Measurements from ENCODE around the gene DNAJA3.

The DNAJA3 gene

DNA sequence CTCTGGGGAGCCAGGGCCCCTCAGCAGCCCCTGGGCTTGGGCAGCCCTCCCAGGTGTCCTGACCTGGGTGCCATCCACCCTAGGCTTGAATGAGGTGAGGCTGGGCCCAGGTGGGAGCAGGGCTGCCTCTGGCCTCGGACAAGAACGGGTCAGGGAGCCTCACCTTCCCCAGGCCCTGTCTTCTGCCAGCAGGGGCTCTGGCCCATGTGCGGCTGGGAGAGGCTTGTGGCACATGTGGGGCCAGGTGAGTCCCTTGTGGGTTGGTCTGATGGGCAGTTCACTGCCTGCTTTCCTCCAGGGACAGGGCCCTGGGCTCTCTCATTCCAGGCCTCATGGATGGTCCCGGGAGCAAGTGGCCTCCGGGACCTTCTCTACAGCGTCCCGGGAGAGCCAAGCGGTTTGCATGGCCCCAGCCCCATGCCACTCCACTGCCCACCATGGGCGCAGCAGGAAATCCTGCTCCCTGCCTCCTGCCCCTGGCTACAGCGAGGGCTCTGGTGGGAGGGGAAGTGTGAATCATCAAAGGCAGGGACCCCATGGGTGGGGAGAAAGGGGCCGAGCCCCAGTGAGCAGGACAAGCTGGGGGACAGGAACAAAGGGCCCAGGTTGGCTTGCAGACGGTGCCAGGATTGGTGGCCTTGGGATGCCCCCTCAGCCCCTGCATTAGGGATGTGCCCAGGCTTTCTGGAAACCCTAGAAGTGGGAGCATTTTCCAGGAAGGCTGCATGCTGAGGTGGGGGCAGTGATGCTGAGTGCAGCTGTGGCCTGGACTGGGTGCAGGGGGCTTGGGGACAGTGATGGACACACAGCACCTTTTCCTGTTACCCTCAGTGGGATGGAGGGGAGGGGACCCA, 41.9 kb upstream of the DNAJA3 start:
- peak overlapping the region; percentile 73 for H3K27ac Mint-ChIP-seq (ENCODE audit: low read depth)
- H3K4me3 Mint-ChIP-seq: peak overlapping the region; percentile 45
- ATAC-seq (replicated peaks; ENCODE audit: extremely low read depth, poor library complexity, severe bottlenecking) (no peak), DNase-seq (ENCODE audit: low spot score in 2 of 2) (no peak)
- H3K9me3 Mint-ChIP-seq: no peaks in the 10 kb centered on the region
- H3K4me1 Mint-ChIP-seq: peaks cover 12% of the 10 kb centered on the region
- no peaks in the 10 kb centered on the region for H3K27me3 Mint-ChIP-seq
- H3K36me3 Mint-ChIP-seq (ENCODE audit: insufficient read depth): peaks cover 66% of the 10 kb centered on the region

DNA sequence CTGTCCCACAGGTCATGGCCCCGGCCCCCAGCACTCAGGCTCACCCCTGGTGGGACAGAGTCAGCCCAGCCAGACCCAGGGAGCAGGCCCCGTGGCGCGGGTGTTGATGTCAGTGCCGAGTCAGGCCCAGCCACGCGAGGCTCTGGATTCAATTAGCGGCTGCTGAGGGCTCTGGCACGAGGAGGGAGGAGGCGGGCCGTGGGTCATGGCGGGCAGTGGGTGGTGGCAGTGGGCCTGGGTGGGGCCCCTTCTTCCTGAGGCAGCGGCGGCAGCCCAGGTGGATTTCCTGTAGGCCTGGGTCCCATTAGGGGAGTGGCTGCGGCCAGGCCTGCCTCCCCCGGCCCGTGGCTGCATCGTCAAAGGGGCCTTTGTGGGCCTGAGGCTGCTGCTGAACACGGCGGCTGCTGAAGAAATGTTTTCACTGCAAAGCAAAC, 41.1 kb upstream of the DNAJA3 start:
- Mint-ChIP-seq H3K4me3 (no peak overlapping the region), H3K27ac (ENCODE audit: low read depth) (no peak overlapping the region), H3K9me3 (no peaks in the 10 kb centered on the region), H3K27me3 (no peaks in the 10 kb centered on the region), H3K36me3 (ENCODE audit: insufficient read depth) (peaks cover 62% of the 10 kb centered on the region), H3K4me1 (peaks cover 12% of the 10 kb centered on the region)
- ATAC-seq (replicated peaks; ENCODE audit: extremely low read depth, poor library complexity, severe bottlenecking): no peak
- no peak for DNase-seq (ENCODE audit: low spot score in 2 of 2)

DNA sequence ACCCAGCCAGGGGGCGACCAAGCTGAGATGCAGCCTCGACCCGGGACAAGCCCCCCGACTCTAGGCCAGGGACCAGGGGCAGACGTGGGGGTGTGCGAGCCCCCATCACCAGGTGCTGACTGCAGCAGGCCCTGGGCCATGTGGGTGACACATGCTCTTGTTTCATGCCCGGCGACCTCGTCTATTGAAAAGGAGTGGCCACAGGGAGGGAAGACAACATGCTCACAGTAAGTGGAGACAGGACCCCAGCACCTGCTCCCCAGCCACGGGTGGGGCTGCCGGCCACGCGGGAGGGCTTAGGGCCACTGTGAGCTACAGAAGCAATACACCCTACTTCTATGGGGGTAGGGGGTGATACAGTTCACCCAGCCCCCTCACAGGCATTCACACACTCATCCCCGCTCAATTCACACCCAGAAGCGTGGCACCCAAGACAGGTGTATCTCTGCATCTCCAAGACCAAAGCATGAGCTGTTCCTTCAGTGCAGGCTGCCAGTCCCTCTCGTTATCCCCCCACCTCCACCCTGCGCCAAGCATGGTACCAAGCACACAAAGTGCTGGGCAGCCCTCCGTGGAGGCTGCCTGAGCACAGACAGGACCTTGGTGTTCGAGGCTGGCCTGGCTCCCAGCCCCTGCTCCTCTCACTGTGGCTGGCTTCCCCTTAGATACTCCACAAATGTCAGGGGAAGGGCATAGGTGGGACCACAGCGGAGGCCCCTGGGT, 40.4 kb upstream of the DNAJA3 start:
- Mint-ChIP-seq H3K36me3 (ENCODE audit: insufficient read depth) (peaks cover 66% of the 10 kb centered on the region), H3K9me3 (no peaks in the 10 kb centered on the region), H3K4me3 (no peak overlapping the region), H3K27me3 (no peaks in the 10 kb centered on the region), H3K27ac (ENCODE audit: low read depth) (no peak overlapping the region), H3K4me1 (peaks cover 15% of the 10 kb centered on the region)
- no peak for DNase-seq (ENCODE audit: low spot score in 2 of 2)
- ATAC-seq (replicated peaks; ENCODE audit: extremely low read depth, poor library complexity, severe bottlenecking): no peak

DNA sequence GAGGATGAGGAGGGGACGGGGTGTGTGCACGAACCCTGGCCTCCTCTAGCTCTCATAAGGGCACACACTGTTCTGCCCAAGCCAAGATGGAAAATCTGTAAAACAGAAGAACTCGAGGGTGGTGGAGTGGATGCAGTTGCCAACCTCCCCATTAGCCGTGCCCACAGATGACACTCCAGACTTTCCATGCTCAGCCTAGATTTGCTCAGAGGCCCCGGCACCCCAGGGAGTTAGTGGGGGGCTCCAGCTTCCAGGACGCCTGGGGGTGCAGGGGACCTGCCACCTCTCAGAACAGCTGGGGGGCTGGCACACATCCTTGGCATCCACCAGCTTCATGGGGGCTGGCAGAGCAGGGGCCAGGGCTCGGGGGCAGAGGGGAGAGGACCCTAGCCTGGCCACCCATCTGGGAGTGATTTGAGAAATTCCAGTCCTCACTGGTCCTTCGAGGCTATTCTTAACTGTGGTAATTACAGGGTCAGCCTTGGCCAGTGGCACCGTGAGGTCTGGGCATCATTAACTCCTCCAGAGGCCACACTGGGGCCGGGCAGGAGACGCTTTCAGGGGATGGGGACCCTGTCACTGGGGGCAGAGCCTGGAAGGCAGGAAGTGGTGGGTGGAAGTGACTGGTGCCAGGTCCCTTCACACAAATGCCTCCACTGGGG, 39.7 kb upstream of the DNAJA3 start:
- H3K4me3 Mint-ChIP-seq: peak overlapping the region; percentile 38
- H3K27me3 Mint-ChIP-seq: no peaks in the 10 kb centered on the region
- H3K4me1 Mint-ChIP-seq: peaks cover 13% of the 10 kb centered on the region
- no peak for ATAC-seq (replicated peaks; ENCODE audit: extremely low read depth, poor library complexity, severe bottlenecking)
- no peak for DNase-seq (ENCODE audit: low spot score in 2 of 2)
- H3K27ac Mint-ChIP-seq (ENCODE audit: low read depth): no peak overlapping the region
- peaks cover 70% of the 10 kb centered on the region for H3K36me3 Mint-ChIP-seq (ENCODE audit: insufficient read depth)
- no peaks in the 10 kb centered on the region for H3K9me3 Mint-ChIP-seq

- Mint-ChIP-seq H3K27ac (ENCODE audit: low read depth) (no peak overlapping the region), H3K36me3 (ENCODE audit: insufficient read depth) (peaks cover 74% of the 10 kb centered on the region), H3K9me3 (no peaks in the 10 kb centered on the region), H3K4me3 (peak overlapping the region; percentile 38), H3K27me3 (no peaks in the 10 kb centered on the region), H3K4me1 (peaks cover 13% of the 10 kb centered on the region)
- DNase-seq (ENCODE audit: low spot score in 2 of 2) (no peak), ATAC-seq (replicated peaks; ENCODE audit: extremely low read depth, poor library complexity, severe bottlenecking) (no peak)
Measured at GRCh38 chr16:4386451-4386805, 39.2 kb upstream of the DNAJA3 start.

- H3K27me3 Mint-ChIP-seq: no peaks in the 10 kb centered on the region
- peak overlapping the region; percentile 35 for H3K27ac Mint-ChIP-seq (ENCODE audit: low read depth)
- H3K9me3 Mint-ChIP-seq: no peaks in the 10 kb centered on the region
- H3K4me3 Mint-ChIP-seq: no peak overlapping the region
- H3K36me3 Mint-ChIP-seq (ENCODE audit: insufficient read depth): peaks cover 74% of the 10 kb centered on the region
- H3K4me1 Mint-ChIP-seq: peaks cover 13% of the 10 kb centered on the region
- no peak for ATAC-seq (replicated peaks; ENCODE audit: extremely low read depth, poor library complexity, severe bottlenecking)
- no peak for DNase-seq (ENCODE audit: low spot score in 2 of 2)
Measured at GRCh38 chr16:4386951-4387565, 38.6 kb upstream of the DNAJA3 start.

GRCh38 chr16:4387781-4388180, 37.9 kb upstream of the DNAJA3 start:
- peaks cover 75% of the 10 kb centered on the region for H3K36me3 Mint-ChIP-seq (ENCODE audit: insufficient read depth)
- no peaks in the 10 kb centered on the region for H3K9me3 Mint-ChIP-seq
- DNase-seq (ENCODE audit: low spot score in 2 of 2) (no peak), ATAC-seq (replicated peaks; ENCODE audit: extremely low read depth, poor library complexity, severe bottlenecking) (no peak)
- H3K4me1 Mint-ChIP-seq: peaks cover 13% of the 10 kb centered on the region
- H3K27me3 Mint-ChIP-seq: no peaks in the 10 kb centered on the region
- H3K27ac Mint-ChIP-seq (ENCODE audit: low read depth): no peak overlapping the region
- no peak overlapping the region for H3K4me3 Mint-ChIP-seq

GRCh38 chr16:4388271-4389021, 37.2 kb upstream of the DNAJA3 start:
- no peak for DNase-seq (ENCODE audit: low spot score in 2 of 2)
- no peaks in the 10 kb centered on the region for H3K9me3 Mint-ChIP-seq
- peaks cover 9% of the 10 kb centered on the region for H3K4me1 Mint-ChIP-seq

GRCh38 chr16:4389051-4389955, 36.4 kb upstream of the DNAJA3 start:
- Mint-ChIP-seq H3K27me3 (no peaks in the 10 kb centered on the region), H3K36me3 (ENCODE audit: insufficient read depth) (peaks cover 80% of the 10 kb centered on the region), H3K9me3 (no peaks in the 10 kb centered on the region), H3K27ac (ENCODE audit: low read depth) (peak overlapping the region; percentile 62), H3K4me3 (no peak overlapping the region), H3K4me1 (peaks cover 8% of the 10 kb centered on the region)
- DNase-seq (ENCODE audit: low spot score in 2 of 2) (no peak), ATAC-seq (replicated peaks; ENCODE audit: extremely low read depth, poor library complexity, severe bottlenecking) (no peak)

More at GRCh38 chr16:4388271-4389021, 37.2 kb upstream of the DNAJA3 start:
- Mint-ChIP-seq H3K27ac (ENCODE audit: low read depth) (peak overlapping the region; percentile 16), H3K36me3 (ENCODE audit: insufficient read depth) (peaks cover 76% of the 10 kb centered on the region), H3K4me3 (no peak overlapping the region), H3K27me3 (no peaks in the 10 kb centered on the region)
- no peak for ATAC-seq (replicated peaks; ENCODE audit: extremely low read depth, poor library complexity, severe bottlenecking)

- no peak for ATAC-seq (replicated peaks; ENCODE audit: extremely low read depth, poor library complexity, severe bottlenecking)
- peaks cover 82% of the 10 kb centered on the region for H3K36me3 Mint-ChIP-seq (ENCODE audit: insufficient read depth)
- no peaks in the 10 kb centered on the region for H3K27me3 Mint-ChIP-seq
- peak overlapping the region; percentile 62 for H3K27ac Mint-ChIP-seq (ENCODE audit: low read depth)
- no peak for DNase-seq (ENCODE audit: low spot score in 2 of 2)
- peaks cover 11% of the 10 kb centered on the region for H3K4me1 Mint-ChIP-seq
- H3K9me3 Mint-ChIP-seq: no peaks in the 10 kb centered on the region
- H3K4me3 Mint-ChIP-seq: no peak overlapping the region
Measured at GRCh38 chr16:4390266-4391260, 35.1 kb upstream of the DNAJA3 start.

Measured in central memory CD8-positive, alpha-beta T cell (primary cell).